Measurements from ENCODE around the gene XAGE1B. TPM values are rescaled to one million over a fixed set of nuclear protein-coding genes. Genes with fewer than 3 reads are reported as not detected.
"Not testable (repeated sequence)": the region's sequence is repeated elsewhere in the genome, so short reads cannot be mapped to it uniquely, and the experiment has no call there.

The XAGE1B gene, protein sequence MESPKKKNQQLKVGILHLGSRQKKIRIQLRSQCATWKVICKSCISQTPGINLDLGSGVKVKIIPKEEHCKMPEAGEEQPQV
- not detected for total RNA-seq

DNA sequence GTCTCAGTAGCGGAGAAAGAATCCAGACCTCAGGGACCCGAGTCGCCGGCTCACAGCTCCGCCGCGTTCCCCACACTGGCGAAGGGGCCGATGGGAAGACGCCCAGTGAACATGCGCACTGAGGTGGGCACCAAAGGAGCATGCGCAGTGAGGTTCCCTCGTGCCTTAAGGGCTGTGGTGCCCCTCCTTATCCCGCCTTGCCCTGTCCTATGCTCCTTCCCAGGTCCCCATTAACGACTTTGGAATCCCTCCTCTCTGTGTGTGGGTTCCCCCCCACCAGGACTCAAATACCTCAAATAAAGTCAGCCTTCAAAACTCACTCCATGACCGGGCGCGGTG lies at the start of gene XAGE1B:
Gene XAGE1B (minus strand): TSS at position 77 of the 339 bp plus-strand sequence. CDS start 1,536 bp downstream, outside the sequence.
- not testable (repeated sequence) for H3K4me3 ChIP-seq (ENCODE audit: low read length in 3 of 3); H3K9me3 ChIP-seq (ENCODE audit: control insufficient read depth in 3 of 3, low read length in 3 of 3); H3K27me3 ChIP-seq (ENCODE audit: control insufficient read depth in 3 of 3, insufficient read depth in 3 of 3, low read length in 3 of 3); H3K27ac ChIP-seq (ENCODE audit: low read depth, low read length); H3K36me3 ChIP-seq (ENCODE audit: control insufficient read depth in 3 of 3, insufficient read depth in 3 of 3, low read length in 3 of 3); H3K9ac ChIP-seq (ENCODE audit: low read depth in 1 of 3, low read length in 3 of 3); H3K4me1 ChIP-seq (ENCODE audit: control insufficient read depth in 3 of 3, insufficient read depth in 3 of 3, low read length in 3 of 3)

DNA sequence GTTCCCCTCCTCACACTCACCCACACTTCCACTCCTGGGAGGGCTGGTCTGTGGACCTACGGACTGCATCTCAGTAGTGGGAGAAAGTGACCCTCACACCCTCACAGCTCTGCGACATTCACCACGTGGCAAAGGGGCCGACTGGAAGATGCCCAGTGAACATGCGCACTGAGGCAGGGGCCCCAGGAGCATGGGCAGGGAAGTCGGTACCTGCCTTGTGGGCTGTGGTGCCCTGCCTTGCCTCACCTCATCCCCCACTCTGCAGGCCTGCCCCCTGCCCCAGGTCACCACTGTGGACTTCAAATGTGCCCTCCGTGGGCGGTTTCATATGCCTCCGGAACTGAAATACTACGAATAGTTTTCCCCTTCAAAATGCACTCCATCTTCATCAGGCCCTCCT lies 46.2 kb upstream of the XAGE1B start:
- Histone ChIP-seq H3K9ac (ENCODE audit: low read depth in 1 of 3, low read length in 3 of 3) (no peak overlapping the region), H3K27ac (ENCODE audit: low read depth, low read length) (no peak overlapping the region), H3K4me1 (ENCODE audit: control insufficient read depth in 3 of 3, insufficient read depth in 3 of 3, low read length in 3 of 3) (no peaks in the 10 kb centered on the region), H3K27me3 (ENCODE audit: control insufficient read depth in 3 of 3, insufficient read depth in 3 of 3, low read length in 3 of 3) (peaks cover 0 to 15% (median 0%) of the 10 kb centered on the region in 3 donors), H3K4me3 (ENCODE audit: low read length in 3 of 3) (no peak overlapping the region), H3K9me3 (ENCODE audit: control insufficient read depth in 3 of 3, low read length in 3 of 3) (peaks cover 0 to 2% (median 0%) of the 10 kb centered on the region in 3 donors), H3K36me3 (ENCODE audit: control insufficient read depth in 3 of 3, insufficient read depth in 3 of 3, low read length in 3 of 3) (no peaks in the 10 kb centered on the region)

DNA sequence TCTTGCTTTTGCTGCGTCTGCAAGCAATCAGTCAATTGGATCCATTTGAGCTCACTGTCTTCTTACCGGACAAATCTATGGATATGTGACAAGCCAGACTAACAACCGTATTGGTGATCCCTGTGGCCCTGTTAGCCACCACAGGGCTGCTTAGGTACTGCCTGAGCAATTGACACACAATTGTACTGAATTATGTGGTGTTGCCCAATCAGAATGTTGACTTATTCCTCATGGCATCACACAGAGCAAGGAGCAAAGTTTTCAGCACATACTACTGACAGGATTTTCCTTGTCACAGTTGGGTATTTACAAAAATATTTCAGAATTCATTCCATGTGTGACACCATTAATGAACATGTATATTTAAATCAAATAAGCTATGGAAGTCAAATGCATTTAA lies 41.3 kb upstream of the XAGE1B start:
- H3K4me3 ChIP-seq (ENCODE audit: low read length in 3 of 3), result no peak overlapping the region
- H3K9me3 ChIP-seq (ENCODE audit: control insufficient read depth in 3 of 3, low read length in 3 of 3), result no peaks in the 10 kb centered on the region
- no peak overlapping the region for H3K27ac ChIP-seq (ENCODE audit: low read depth, low read length)
- peaks cover 0 to 13% (median 0%) of the 10 kb centered on the region in 3 donors for H3K27me3 ChIP-seq (ENCODE audit: control insufficient read depth in 3 of 3, insufficient read depth in 3 of 3, low read length in 3 of 3)
- no peaks in the 10 kb centered on the region for H3K4me1 ChIP-seq (ENCODE audit: control insufficient read depth in 3 of 3, insufficient read depth in 3 of 3, low read length in 3 of 3)
- H3K9ac ChIP-seq (ENCODE audit: low read depth in 1 of 3, low read length in 3 of 3), result no peak overlapping the region
- H3K36me3 ChIP-seq (ENCODE audit: control insufficient read depth in 3 of 3, insufficient read depth in 3 of 3, low read length in 3 of 3), result no peaks in the 10 kb centered on the region

DNA sequence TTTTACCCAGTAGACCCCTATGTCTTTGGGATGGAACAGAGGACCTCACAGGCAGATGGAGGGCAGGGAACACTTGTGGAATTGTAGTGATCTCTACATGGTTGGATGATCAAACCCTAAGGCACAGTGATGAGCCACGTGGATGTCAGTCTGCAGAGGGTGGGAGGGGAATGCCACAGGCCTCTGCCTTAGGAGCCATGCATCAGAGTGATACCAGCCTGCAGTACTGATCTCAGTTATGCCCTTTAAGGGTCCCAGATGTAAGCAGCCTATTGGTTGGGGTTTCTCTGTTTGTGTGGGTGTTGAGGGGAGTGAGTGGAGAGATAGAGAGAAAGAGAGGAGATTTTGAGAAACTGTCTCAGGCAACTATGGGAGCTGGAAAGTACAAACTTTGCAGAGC lies 39.9 kb upstream of the XAGE1B start:
- H3K27ac ChIP-seq (ENCODE audit: low read depth, low read length), result no peak overlapping the region
- H3K9ac ChIP-seq (ENCODE audit: low read depth in 1 of 3, low read length in 3 of 3), result no peak overlapping the region
- H3K36me3 ChIP-seq (ENCODE audit: control insufficient read depth in 3 of 3, insufficient read depth in 3 of 3, low read length in 3 of 3), result no peaks in the 10 kb centered on the region
- H3K27me3 ChIP-seq (ENCODE audit: control insufficient read depth in 3 of 3, insufficient read depth in 3 of 3, low read length in 3 of 3), result peaks cover 0 to 13% (median 0%) of the 10 kb centered on the region in 3 donors
- no peaks in the 10 kb centered on the region for H3K4me1 ChIP-seq (ENCODE audit: control insufficient read depth in 3 of 3, insufficient read depth in 3 of 3, low read length in 3 of 3)
- no peak overlapping the region for H3K4me3 ChIP-seq (ENCODE audit: low read length in 3 of 3)
- H3K9me3 ChIP-seq (ENCODE audit: control insufficient read depth in 3 of 3, low read length in 3 of 3), result no peaks in the 10 kb centered on the region

DNA sequence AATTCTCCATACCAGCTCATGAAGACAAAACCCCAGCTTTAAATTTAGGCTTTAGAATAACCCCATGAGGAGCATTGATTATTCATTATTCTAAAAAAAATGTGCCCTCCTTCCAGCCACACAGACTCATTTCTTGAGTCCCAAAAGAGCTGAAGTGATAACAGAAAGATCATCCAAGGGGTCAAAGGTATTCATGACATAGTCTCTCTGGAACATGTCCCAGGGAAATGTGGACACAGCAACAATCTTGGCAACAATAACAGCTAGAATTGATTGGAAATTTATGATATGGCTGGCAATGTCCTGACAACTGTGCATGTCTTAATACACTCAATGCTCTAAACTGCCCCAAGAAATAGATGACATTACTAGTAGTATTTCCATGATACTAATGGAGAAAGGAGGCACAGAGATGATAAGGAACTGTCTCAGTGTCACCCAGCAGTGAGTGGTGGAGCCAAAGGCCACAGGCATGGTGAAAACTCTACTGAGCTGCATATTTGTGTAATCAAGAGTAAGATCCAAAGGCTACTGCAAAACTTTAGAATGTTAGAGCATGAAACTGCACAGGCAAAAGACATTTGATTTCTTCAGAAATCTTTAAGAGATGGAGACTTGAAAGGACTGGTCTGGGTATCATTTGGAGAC lies 37.3 kb upstream of the XAGE1B start:
- H3K27ac ChIP-seq (ENCODE audit: low read depth, low read length), result no peak overlapping the region
- H3K4me1 ChIP-seq (ENCODE audit: control insufficient read depth in 3 of 3, insufficient read depth in 3 of 3, low read length in 3 of 3), result no peaks in the 10 kb centered on the region
- no peaks in the 10 kb centered on the region for H3K9me3 ChIP-seq (ENCODE audit: control insufficient read depth in 3 of 3, low read length in 3 of 3)
- no peaks in the 10 kb centered on the region for H3K36me3 ChIP-seq (ENCODE audit: control insufficient read depth in 3 of 3, insufficient read depth in 3 of 3, low read length in 3 of 3)
- H3K4me3 ChIP-seq (ENCODE audit: low read length in 3 of 3), result no peak overlapping the region
- peaks cover 0 to 16% (median 0%) of the 10 kb centered on the region in 3 donors for H3K27me3 ChIP-seq (ENCODE audit: control insufficient read depth in 3 of 3, insufficient read depth in 3 of 3, low read length in 3 of 3)
- H3K9ac ChIP-seq (ENCODE audit: low read depth in 1 of 3, low read length in 3 of 3), result no peak overlapping the region

DNA sequence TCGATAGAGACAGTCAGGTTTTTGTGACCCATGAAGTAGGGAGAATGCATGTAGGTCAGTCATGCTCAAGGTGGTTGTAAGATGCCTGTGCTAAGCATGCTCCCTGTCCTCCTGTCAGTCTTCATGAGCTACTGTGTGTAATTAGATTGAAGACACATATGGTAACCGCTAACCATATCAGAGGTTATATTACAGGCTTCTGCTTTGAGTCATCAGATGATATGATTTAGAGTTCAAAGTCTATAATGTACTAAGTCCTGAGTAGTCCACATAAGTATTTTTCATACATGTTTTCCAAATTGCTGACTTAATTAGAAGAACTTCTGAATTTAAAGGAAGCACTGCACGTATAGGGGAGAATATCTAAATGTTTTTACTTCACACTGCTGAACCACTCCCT lies 31.9 kb upstream of the XAGE1B start:
- H3K27me3 ChIP-seq (ENCODE audit: control insufficient read depth in 3 of 3, insufficient read depth in 3 of 3, low read length in 3 of 3); H3K9ac ChIP-seq (ENCODE audit: low read depth in 1 of 3, low read length in 3 of 3); H3K4me1 ChIP-seq (ENCODE audit: control insufficient read depth in 3 of 3, insufficient read depth in 3 of 3, low read length in 3 of 3): not testable (repeated sequence)

DNA sequence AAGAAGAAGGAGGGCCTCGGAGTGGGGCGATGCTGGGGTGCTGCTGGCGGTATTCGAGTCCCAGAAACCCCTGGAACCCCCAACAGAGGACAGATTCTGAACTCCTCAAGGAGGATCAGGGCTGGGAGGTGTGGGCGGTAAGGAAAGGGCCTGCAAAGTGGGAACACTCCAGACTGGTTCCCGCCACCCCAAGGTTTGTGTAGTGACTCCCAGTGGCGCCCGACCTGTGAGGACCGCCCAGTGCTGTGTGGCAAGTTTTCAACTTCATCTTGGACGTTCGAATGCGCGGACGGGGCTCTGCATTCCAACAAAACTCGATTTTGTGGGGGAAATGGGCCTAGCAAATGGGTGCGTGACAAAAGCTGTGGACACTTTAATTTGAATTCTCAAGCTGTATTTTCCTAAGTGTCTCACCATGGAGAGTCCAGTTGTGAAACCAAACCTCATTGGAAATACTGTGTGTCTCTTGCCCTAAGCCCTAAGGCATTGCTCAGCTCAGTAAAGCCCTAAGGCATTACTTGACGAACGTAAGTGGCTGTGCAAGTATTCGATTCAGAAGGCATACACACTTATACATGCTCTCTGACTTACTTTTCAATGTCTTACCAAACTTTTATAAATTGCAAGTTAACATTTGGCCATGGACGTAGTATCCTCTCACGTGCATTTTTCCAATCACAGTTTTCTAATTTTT lies 27.4 kb upstream of the XAGE1B start:
- H3K27me3 ChIP-seq (ENCODE audit: control insufficient read depth in 3 of 3, insufficient read depth in 3 of 3, low read length in 3 of 3), result no peaks in the 10 kb centered on the region
- H3K27ac ChIP-seq (ENCODE audit: low read depth, low read length), result no peak overlapping the region
- H3K36me3 ChIP-seq (ENCODE audit: control insufficient read depth in 3 of 3, insufficient read depth in 3 of 3, low read length in 3 of 3), result no peaks in the 10 kb centered on the region
- no peaks in the 10 kb centered on the region for H3K4me1 ChIP-seq (ENCODE audit: control insufficient read depth in 3 of 3, insufficient read depth in 3 of 3, low read length in 3 of 3)
- peaks cover 0 to 3% (median 0%) of the 10 kb centered on the region in 3 donors for H3K9me3 ChIP-seq (ENCODE audit: control insufficient read depth in 3 of 3, low read length in 3 of 3)
- no peak overlapping the region for H3K4me3 ChIP-seq (ENCODE audit: low read length in 3 of 3)
- no peak overlapping the region for H3K9ac ChIP-seq (ENCODE audit: low read depth in 1 of 3, low read length in 3 of 3)

More for the DNA sequence above, 31.9 kb upstream of the XAGE1B start:
- H3K36me3 ChIP-seq (ENCODE audit: control insufficient read depth in 3 of 3, insufficient read depth in 3 of 3, low read length in 3 of 3); H3K27ac ChIP-seq (ENCODE audit: low read depth, low read length); H3K9me3 ChIP-seq (ENCODE audit: control insufficient read depth in 3 of 3, low read length in 3 of 3); H3K4me3 ChIP-seq (ENCODE audit: low read length in 3 of 3): not testable (repeated sequence)

DNA sequence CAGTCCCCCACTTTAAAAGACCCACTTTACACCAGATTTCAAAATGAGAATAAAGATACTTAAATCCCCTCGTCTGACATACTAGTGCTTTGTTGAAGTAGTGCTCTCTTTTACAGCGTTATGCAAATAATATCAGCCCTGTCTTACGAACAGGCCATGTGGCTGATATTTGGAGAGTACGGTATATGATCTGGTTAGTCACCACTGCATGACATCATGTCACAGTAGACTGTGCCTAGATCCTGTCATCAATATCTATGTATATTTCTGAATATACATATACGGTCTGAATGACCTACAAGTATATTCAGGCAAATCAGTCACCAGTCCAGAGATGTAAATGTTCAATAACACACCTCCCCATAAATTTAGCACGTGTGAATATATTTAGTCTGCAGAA lies 25.4 kb upstream of the XAGE1B start:
- Histone ChIP-seq H3K4me1 (ENCODE audit: control insufficient read depth in 3 of 3, insufficient read depth in 3 of 3, low read length in 3 of 3) (no peaks in the 10 kb centered on the region), H3K4me3 (ENCODE audit: low read length in 3 of 3) (no peak overlapping the region), H3K9ac (ENCODE audit: low read depth in 1 of 3, low read length in 3 of 3) (no peak overlapping the region), H3K9me3 (ENCODE audit: control insufficient read depth in 3 of 3, low read length in 3 of 3) (peaks cover 0 to 3% (median 0%) of the 10 kb centered on the region in 3 donors), H3K27me3 (ENCODE audit: control insufficient read depth in 3 of 3, insufficient read depth in 3 of 3, low read length in 3 of 3) (no peaks in the 10 kb centered on the region), H3K36me3 (ENCODE audit: control insufficient read depth in 3 of 3, insufficient read depth in 3 of 3, low read length in 3 of 3) (no peaks in the 10 kb centered on the region), H3K27ac (ENCODE audit: low read depth, low read length) (no peak overlapping the region)

DNA sequence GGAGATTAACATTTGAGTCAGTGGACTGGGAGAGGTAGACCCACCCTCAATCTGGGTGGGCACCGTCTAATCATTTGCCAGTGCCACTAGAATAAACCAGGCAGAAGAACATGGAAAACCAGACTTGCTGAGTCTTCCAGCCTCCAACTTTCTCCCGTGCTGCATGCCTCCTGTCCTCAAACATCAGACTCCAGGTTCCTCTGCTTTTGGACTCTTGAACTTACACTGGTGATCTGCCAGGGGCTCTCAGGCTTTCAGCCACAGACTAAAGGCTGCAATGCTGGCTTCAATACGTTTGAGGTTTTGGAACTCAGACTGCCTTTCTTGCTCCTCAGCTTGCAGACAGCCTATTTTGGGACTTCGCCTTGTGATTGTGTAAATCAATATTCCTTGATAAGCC lies 24.2 kb upstream of the XAGE1B start:
- not testable (repeated sequence) for H3K27ac ChIP-seq (ENCODE audit: low read depth, low read length); H3K27me3 ChIP-seq (ENCODE audit: control insufficient read depth in 3 of 3, insufficient read depth in 3 of 3, low read length in 3 of 3); H3K4me3 ChIP-seq (ENCODE audit: low read length in 3 of 3); H3K9me3 ChIP-seq (ENCODE audit: control insufficient read depth in 3 of 3, low read length in 3 of 3); H3K4me1 ChIP-seq (ENCODE audit: control insufficient read depth in 3 of 3, insufficient read depth in 3 of 3, low read length in 3 of 3); H3K9ac ChIP-seq (ENCODE audit: low read depth in 1 of 3, low read length in 3 of 3); H3K36me3 ChIP-seq (ENCODE audit: control insufficient read depth in 3 of 3, insufficient read depth in 3 of 3, low read length in 3 of 3)

DNA sequence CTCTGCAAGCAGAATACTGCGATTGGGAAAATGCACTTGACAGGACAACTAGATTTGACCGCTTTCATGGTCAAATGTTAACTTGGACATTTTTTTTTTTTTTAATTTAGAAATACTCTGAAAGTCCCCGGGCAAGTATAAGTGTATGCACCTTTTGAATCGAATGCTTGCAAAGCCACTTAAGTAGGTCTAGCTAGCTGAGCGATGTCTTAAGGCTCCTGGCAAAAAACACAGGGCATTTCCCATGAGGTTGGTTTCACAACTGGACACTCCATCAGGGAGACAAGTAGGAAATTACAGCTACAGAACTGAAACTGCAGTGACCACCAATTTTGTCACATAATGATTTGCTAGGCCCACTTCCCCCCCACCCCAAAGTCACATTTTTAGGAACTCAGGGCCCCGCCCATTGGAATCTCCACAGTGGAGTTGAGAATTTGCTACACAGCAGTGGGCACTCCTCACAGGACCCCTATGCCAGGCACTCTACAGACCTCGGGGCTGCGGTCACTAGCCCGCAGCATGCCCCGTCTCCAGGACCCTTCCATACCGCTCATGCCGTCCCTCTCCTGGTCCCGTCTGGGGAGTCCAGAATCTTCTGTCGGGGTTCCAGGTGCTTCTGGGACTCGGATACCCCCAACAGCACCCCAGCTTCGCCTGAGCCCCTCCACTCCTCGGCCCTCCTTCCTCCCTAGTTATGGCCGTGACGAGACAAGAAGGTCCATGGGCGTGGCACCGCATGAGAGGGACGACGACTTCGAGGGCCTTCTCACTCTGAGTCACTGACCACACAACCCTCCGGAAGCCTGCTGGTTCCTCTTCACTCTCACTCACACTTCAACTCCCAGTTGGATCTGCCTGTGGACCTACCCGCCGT lies 515 bp downstream of the XAGE1B start:
- H3K4me3 ChIP-seq (ENCODE audit: low read length in 3 of 3); H3K27me3 ChIP-seq (ENCODE audit: control insufficient read depth in 3 of 3, insufficient read depth in 3 of 3, low read length in 3 of 3); H3K4me1 ChIP-seq (ENCODE audit: control insufficient read depth in 3 of 3, insufficient read depth in 3 of 3, low read length in 3 of 3); H3K36me3 ChIP-seq (ENCODE audit: control insufficient read depth in 3 of 3, insufficient read depth in 3 of 3, low read length in 3 of 3); H3K9ac ChIP-seq (ENCODE audit: low read depth in 1 of 3, low read length in 3 of 3); H3K9me3 ChIP-seq (ENCODE audit: control insufficient read depth in 3 of 3, low read length in 3 of 3); H3K27ac ChIP-seq (ENCODE audit: low read depth, low read length): not testable (repeated sequence)

Data from skeletal muscle tissue (tissue), 4 donors.